ENCODE results near the gene CDH6.

Gene CDH6

GRCh38 chr5:31204958-31205357 is 11.5 kb downstream of the CDH6 start:
- DNase-seq, result no peak

DNA sequence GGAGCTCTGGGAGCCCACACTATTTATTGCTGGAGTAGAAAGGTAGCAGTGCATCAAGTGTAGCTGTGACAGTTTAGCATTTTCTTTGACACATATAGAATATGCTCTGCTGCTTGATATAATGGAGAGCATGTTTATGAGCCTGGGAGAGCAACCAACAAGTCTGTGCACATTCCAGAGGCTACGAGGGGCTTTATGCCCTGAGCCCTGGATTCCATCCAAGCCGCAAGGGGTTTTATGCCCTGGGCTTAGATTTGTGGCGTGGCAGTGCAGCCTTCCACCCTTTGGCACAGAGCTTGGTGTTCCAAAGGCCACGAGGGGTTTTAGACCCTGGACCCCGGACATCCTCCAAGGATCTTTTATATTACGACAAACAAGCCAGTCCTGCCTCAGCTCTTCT is 14.6 kb downstream of the CDH6 start:
- DNase-seq, result no peak

DNA sequence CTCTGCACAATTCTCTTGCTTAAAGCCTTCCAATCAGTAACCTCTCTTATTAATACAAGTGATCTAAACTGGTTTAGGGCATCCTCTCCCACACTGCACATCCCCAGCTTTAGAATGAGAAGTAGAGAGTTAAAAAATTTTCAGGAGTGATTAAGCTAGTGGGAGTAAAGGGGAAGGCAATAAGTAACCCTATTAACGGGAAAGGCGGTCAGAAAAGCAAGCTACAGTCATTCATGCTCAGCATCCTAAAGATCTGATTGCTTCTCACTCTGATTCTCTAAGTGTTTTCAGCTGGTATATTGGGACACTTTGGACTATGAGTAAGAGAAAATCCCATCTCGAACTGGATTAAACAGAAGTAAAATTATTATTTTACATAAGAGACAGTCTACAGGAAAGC is 15.8 kb downstream of the CDH6 start:
- no peak for DNase-seq

GRCh38 chr5:31211098-31211497 is 17.6 kb downstream of the CDH6 start:
- DNase-seq, result no peak

DNA sequence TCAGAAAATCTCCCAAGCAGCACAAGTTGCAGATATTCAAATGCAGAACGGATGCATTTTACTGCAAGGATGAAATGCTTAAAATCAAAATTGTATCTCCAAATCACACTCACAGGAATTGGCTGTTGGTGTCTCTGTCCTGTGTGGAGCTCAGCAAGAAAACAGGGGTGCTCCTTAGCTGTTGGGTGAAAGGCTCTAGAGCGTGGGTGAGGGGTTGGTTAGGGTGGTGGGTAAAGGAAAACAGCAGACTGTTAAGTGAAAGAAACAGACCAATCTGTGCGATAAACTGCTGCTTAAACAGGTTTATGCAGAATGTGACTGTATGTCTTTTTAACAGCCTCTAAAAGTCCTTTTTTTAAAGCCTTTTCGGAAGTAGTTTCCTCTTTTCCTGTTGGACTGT is 19.8 kb downstream of the CDH6 start:
- DNase-seq, result no peak

DNA sequence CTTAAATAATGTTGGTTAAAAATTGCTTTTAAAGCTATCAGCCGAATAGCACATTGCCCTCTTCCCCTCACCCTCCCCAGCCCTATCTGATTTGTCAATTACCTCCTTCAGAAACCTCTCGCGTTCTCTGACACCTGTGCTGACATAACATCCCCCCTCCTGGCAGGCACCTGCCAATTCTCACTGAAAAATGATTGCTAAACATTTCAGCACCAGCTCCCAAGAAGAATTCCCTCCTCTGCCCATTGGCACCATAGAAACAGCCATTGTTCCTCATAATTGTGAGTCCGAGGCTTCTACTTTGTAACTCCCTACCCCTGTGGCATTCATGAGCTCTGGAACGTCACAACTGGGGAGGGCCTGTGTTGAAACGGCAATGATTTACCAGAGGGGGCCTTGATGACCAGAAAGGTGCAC is 20.2 kb downstream of the CDH6 start:
- no peak for DNase-seq

DNA sequence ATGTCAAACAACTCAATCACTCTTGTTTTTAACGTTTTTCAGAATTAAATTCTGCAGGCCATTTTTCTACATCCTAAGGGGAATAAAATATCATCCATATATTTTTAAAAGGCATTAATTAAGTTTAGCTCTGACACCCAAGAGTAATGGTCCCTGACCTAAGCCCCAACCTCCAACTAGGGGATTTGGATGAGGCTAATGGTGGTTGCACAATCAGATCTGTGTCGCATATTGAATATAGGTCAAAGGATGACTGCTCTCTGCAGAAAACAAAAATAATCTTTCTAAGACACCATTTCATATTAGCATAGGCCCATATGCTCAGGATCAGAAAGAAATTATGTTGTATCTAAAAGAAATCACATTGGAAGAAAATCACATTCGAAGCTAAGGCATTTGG is 20.7 kb downstream of the CDH6 start:
- no peak for DNase-seq

- DNase-seq, result no peak
Measured at GRCh38 chr5:31215236-31215635, 21.8 kb downstream of the CDH6 start.

- DNase-seq, result no peak
Measured at GRCh38 chr5:31217446-31217845, 24.0 kb downstream of the CDH6 start.

GRCh38 chr5:31218978-31219377 is 25.5 kb downstream of the CDH6 start:
- no peak for DNase-seq

DNA sequence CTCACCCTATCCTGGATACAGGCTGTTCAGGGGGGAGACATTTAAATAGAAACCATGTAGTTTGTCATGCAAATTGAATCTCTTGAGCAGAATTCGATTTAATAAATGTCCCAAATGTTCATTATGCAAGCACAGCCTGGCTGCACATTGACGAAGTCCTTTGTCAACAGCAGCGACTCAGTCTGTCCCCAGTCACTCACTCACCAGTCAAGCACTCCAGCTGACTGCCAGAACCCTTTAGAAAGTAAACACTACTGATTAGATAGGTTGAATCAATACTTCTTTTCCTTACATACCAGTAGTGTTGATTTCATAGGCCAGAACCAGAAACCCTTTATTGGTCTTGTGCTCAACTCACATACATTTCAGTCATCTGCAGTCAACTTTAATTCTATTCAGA is 27.5 kb downstream of the CDH6 start:
- no peak for DNase-seq

- no peak for DNase-seq
Measured at GRCh38 chr5:31225118-31225517, 31.6 kb downstream of the CDH6 start.

GRCh38 chr5:31225613-31226012 is 32.1 kb downstream of the CDH6 start:
- DNase-seq, result no peak

- no peak for DNase-seq
Measured at GRCh38 chr5:31226651-31227050, 33.2 kb downstream of the CDH6 start.

DNA sequence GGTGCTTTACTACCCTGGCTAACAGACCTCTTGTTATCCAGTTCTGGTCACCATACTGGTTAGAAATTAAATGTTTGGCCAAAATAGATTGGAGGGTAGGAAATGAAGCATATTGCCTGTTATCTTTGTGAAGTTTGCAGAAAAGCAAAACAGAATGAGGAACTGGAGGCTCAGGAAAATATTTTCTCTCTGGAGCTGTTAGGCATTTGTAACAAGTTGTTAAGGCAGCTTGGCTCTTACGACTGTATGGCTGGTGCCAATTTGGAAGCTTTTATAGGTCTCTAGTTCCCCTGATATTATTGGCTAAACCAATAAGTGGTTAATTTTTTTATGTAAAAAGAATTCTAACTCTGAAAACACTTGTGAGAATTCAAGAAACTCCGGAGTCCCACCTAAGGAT is 35.8 kb downstream of the CDH6 start:
- no peak for DNase-seq

DNA sequence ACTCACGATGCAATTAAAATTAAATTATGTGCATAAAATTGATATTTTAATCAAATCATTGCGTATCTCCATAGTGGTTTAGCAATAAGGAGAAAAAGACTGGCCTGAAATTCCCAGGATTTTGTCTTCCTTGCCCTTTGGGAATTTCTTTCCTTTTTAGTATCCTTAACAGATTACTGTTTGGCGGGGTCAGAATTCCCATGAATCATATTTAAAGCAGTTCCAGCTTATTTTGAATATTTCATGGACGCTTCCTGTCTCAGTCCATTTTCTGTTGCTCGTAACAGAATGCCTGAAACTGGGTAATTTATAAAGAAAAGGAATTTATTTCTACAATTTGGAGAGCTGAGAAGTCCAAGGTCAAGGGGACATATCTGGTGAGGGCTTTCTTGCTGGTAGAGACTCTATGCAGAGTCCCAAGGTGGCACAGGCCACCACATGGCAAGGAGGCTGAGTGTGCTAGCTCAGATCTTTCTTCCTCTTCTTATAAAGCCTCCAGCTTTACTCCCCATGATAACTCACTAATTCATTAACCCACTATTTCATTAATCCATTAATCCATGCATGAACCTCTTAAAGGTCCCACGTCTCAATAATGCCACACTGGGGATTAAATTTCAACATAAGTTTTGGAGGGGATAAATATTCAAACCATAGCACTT is 37.8 kb downstream of the CDH6 start:
- no peak for DNase-seq

- DNase-seq, result no peak
Measured at GRCh38 chr5:31232273-31232888, 38.9 kb downstream of the CDH6 start.

DNA sequence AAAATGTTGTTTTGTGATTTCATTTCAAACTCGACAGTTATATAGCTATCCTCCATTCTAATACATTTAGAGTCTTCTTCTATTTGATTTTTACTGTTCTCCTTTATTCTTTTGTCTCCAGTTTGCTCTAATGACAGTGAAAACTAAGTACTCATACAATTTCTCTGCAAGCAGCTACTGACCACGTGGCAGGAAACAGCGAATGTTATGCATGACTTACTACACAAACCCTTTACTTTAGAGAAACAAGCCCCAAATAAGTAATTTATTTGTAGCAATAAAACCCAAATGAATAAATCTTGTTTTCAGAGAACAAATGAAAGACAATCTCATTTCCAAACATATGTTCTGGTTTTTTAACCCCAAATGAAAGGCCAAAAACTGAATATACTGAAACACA is 41.9 kb downstream of the CDH6 start:
- DNase-seq, result no peak

- DNase-seq, result no peak
Measured at GRCh38 chr5:31236339-31236738, 42.9 kb downstream of the CDH6 start.

GRCh38 chr5:31237174-31237573 is 43.7 kb downstream of the CDH6 start:
- DNase-seq, result no peak

DNA sequence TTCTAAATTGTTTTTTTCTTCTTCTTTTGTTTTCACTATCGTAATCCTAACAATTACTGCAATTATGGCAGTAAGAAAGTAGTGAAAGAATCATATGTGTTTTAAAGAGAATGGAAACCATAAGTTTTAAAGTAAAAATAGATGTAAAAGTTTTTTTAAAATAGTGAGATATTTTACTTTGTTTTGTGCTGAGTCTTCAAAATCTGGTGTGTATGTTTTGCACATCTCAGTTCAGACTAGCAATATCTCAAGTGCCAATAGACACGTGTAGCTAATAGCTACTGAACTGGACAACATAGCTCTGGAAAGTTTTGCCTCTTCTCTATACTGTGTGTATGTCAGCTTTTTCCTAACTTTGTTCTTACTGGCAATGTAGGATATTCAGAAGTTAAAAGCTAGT is 45.0 kb downstream of the CDH6 start:
- DNase-seq, result no peak

- DNase-seq, result no peak
Measured at GRCh38 chr5:31244921-31245320, 51.4 kb downstream of the CDH6 start.

DNA sequence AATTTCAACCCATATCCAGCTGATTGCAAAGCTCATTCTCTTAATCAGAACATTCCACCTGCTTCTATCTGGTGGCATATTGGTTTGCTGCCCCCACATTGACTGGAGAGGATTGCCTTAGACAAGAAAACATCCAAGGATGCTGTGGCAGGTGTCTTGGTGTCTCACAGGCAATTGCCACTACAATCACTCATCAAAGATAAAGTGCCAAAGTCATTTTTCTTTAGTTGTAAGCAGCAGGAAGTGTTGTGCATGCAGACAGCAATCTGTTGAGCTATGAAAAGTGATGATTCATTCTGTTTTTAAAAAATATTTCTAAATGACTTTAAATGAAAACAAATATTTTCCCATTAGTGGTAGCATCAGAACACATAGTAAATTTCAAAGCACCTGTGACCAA is 53.9 kb downstream of the CDH6 start:
- DNase-seq, result no peak

- DNase-seq, result no peak
Measured at GRCh38 chr5:31250201-31250600, 56.7 kb downstream of the CDH6 start.

DNA sequence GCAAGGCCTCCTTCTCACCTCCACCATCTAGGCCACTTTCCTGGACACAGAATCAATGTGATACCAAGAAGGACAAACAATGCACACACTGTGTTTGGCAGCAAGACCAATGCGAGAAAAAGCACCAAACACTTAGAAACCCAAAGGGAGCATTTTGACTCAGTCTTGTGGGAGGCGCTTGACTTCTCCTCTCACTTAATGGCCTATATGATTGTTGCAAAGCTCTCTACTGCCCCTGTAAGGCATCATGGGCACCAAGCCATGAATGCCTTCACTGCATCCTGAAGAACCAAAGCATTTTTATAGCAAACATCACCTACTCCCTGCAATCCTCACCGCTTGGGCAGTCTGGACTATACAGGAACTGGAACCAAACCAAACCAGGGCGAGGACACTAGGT is 57.5 kb downstream of the CDH6 start:
- no peak for DNase-seq

All from islet precursor cell (in vitro differentiated cells).